HCT116 (cell line): ENCODE data around the gene PARVA. TPM values are rescaled to one million over a fixed set of nuclear protein-coding genes. Genes with fewer than 3 reads are reported as not detected.

Source experiments
- ATAC-seq: fragments of 200-7000 bp; cut with Tn5 transposase; 2 replicates; pipeline ENCODE4 v1.9.1; 2020; ENCODE audit warnings: mild to moderate bottlenecking, moderate library complexity
- BruUV-seq: library from RNA; stranded (reverse); fragments of 400-500 nt; replicated peaks from 2 replicates; lab custom pipeline; 2021; lab: Mats Ljungman, UMichigan
- CTCF ChIA-PET: fragments of 300-600 bp; sonication (Branson Sonifier 250); formaldehyde crosslinking; loops from one replicate; lab custom pipeline; 2021; ENCODE audit warnings: antibody characterized with exemption; lab: Charles Lee
- POLR2A ChIA-PET: fragments of 300-600, 350-600 bp; sonication (Branson Sonifier 250); formaldehyde crosslinking; loops from one replicate; lab custom pipeline; 2021; ENCODE audit warnings: antibody characterized with exemption; lab: Charles Lee
- RAD21 ChIA-PET, 2 experiments: fragments of 300-600 bp; sonication (Branson Sonifier 250); formaldehyde crosslinking; loops; one replicate each; lab custom pipeline; 2023; ENCODE audit warnings: low total read pairs in 2 of 2; ENCODE audit not compliant: uncharacterized antibody in 2 of 2, unreplicated experiment in 2 of 2, low non-redundant PET in 1 of 2; lab: Charles Lee
- DNase-seq: peaks from one replicate; pipeline ENCODE4 v3.0.0-alpha.2; 2010; ENCODE audit warnings: low read depth, low spot score
- H2AFZ ChIP-seq: fragments of 200-600 bp; shearing (Covaris generic), sonication (generic); 2 replicates; pipeline ENCODE4 v1.6.1; 2017; ENCODE audit warnings: low read depth, mixed run types, mixed read lengths, antibody characterized with exemption, low read length; ENCODE audit not compliant: poor library complexity, severe bottlenecking
- H3K27ac ChIP-seq: 2 replicates; pipeline ENCODE4 v1.5.1; 2012; ENCODE audit warnings: low read depth, low read length
- H3K27me3 ChIP-seq: fragments of 200-600 bp; sonication (generic); 2 replicates; pipeline ENCODE4 v1.6.1; 2016; ENCODE audit warnings: mixed run types, low read length, mixed read lengths; ENCODE audit not compliant: insufficient read depth
- H3K36me3 ChIP-seq, 2 experiments: fragments of 200-500 bp in 1 of 2; fragments of 200-600 bp in 1 of 2; sonication (Bioruptor generic) in 1 of 2; sonication (generic) in 1 of 2; 2 replicates each; pipeline versions ENCODE4 v1.5.1 to v1.6.1; 2014 to 2016; ENCODE audit warnings: low read length in 2 of 2, inconsistent platforms in 1 of 2, mixed read lengths in 1 of 2, mixed run types in 1 of 2; ENCODE audit not compliant: insufficient read depth in 2 of 2, control insufficient read depth in 1 of 2
- H3K4me1 ChIP-seq, 2 experiments: fragments of 200-600 bp in 1 of 2; sonication (generic) in 1 of 2; 2 replicates each; pipeline versions ENCODE4 v1.5.1 to v1.6.1; 2012 to 2017; ENCODE audit warnings: low read length in 2 of 2, inconsistent platforms in 1 of 2, mild to moderate bottlenecking in 1 of 2, mixed read lengths in 1 of 2, mixed run types in 1 of 2, moderate library complexity in 1 of 2; ENCODE audit not compliant: insufficient read depth in 2 of 2, control insufficient read depth in 1 of 2
- H3K4me2 ChIP-seq: fragments of 200-600 bp; sonication (generic); 2 replicates; pipeline ENCODE4 v1.6.1; 2017; ENCODE audit warnings: mixed run types, low read length, mixed read lengths
- H3K4me3 ChIP-seq, 2 experiments: fragments of 200-600 bp in 1 of 2; sonication (generic) in 1 of 2; replicated peaks in 1 of 2; 2 replicates each; pipeline ENCODE4 v1.5.1; 2011 to 2016; ENCODE audit warnings: low read length in 2 of 2, control low read depth in 1 of 2, low read depth in 1 of 2, mild to moderate bottlenecking in 1 of 2, mixed read lengths in 1 of 2, mixed run types in 1 of 2
- H3K79me2 ChIP-seq: fragments of 200-600 bp; sonication (generic); 2 replicates; pipeline ENCODE4 v1.6.1; 2017; ENCODE audit warnings: mild to moderate bottlenecking, mixed run types, low read length, moderate library complexity, mixed read lengths; ENCODE audit not compliant: insufficient read depth
- H3K9ac ChIP-seq: fragments of 200-600 bp; sonication (generic); 2 replicates; pipeline ENCODE4 v1.6.1; 2016; ENCODE audit warnings: low read length, mixed read lengths
- H3K9me2 ChIP-seq: fragments of 200-600 bp; sonication (generic), shearing (Covaris generic); 2 replicates; pipeline ENCODE4 v1.6.1; 2017; ENCODE audit warnings: mixed run types, mild to moderate bottlenecking, moderate library complexity; ENCODE audit not compliant: insufficient read depth
- H3K9me3 ChIP-seq, 2 experiments: fragments of 200-500 bp in 1 of 2; fragments of 200-600 bp in 1 of 2; sonication (Bioruptor generic) in 1 of 2; sonication (generic) in 1 of 2; 2 replicates each; pipeline ENCODE4 v1.6.1; 2014 to 2017; ENCODE audit warnings: low read length in 2 of 2, mixed read lengths in 2 of 2, inconsistent platforms in 1 of 2, low read depth in 1 of 2, mild to moderate bottlenecking in 1 of 2, mixed run types in 1 of 2, moderate library complexity in 1 of 2; ENCODE audit not compliant: control insufficient read depth in 1 of 2, insufficient read depth in 1 of 2
- H4K20me1 ChIP-seq: fragments of 200-600 bp; sonication (generic), shearing (Covaris generic); 2 replicates; pipeline ENCODE4 v1.6.1; 2017; ENCODE audit warnings: mixed run types, mild to moderate bottlenecking, moderate library complexity; ENCODE audit not compliant: insufficient read depth
- ATF3 ChIP-seq: IDR thresholded peaks from 2 replicates; pipeline ENCODE4 v1.6.1; 2012
- EGR1 ChIP-seq: IDR thresholded peaks from 2 replicates; pipeline ENCODE4 v1.6.1; 2012; ENCODE audit warnings: low read depth
- ELF1 ChIP-seq: IDR thresholded peaks from 2 replicates; pipeline ENCODE4 v1.6.1; 2012; ENCODE audit warnings: low read depth, borderline replicate concordance
- FOSL1 ChIP-seq: IDR thresholded peaks from 2 replicates; pipeline ENCODE4 v1.6.1; 2012; ENCODE audit warnings: low read depth
- MAX ChIP-seq: IDR thresholded peaks from 2 replicates; pipeline ENCODE4 v1.6.1; 2012
- POLR2A ChIP-seq: IDR thresholded peaks from 2 replicates; pipeline ENCODE4 v1.7.0; 2011; ENCODE audit warnings: borderline replicate concordance; ENCODE audit not compliant: insufficient read depth, insufficient read length; ENCODE audit errors: extremely low read depth
- POLR2AphosphoS5 ChIP-seq: IDR thresholded peaks from 2 replicates; pipeline ENCODE4 v1.6.1; 2011; ENCODE audit warnings: mild to moderate bottlenecking, low read depth, low read length, moderate library complexity
- SIN3A ChIP-seq: IDR thresholded peaks from 2 replicates; pipeline ENCODE4 v1.6.1; 2012; ENCODE audit warnings: low read depth
- SP1 ChIP-seq: IDR thresholded peaks from 2 replicates; pipeline ENCODE4 v1.6.1; 2012; ENCODE audit warnings: low read depth
- SRF ChIP-seq: IDR thresholded peaks from 2 replicates; pipeline ENCODE4 v1.6.1; 2012; ENCODE audit warnings: low read depth
- YY1 ChIP-seq: IDR thresholded peaks from 2 replicates; pipeline ENCODE4 v1.6.1; 2011; ENCODE audit warnings: low read length, low read depth, moderate library complexity, mild to moderate bottlenecking; ENCODE audit not compliant: insufficient replicate concordance; ENCODE audit errors: extremely low read depth
- ZFX ChIP-seq: fragments of 450-650 bp; IDR thresholded peaks from 2 replicates; pipeline ENCODE4 v1.6.1; 2017
- ZNF274 ChIP-seq: fragments of 200-500 bp; sonication (Bioruptor generic); IDR thresholded peaks from 2 replicates; pipeline ENCODE4 v1.6.1; 2014; ENCODE audit warnings: mild to moderate bottlenecking, low read depth, low read length, inconsistent platforms
- intact Hi-C: fragments of 100-400 bp; cut with micrococcal nuclease; formaldehyde crosslinking; loops from 2 replicates; pipeline ENCODE4 v1.10.0; 2022
- total RNA-seq: library from RNA; stranded (reverse); gene quantifications from one replicate; pipeline ENCODE4 v1.2.1, GENCODE V29; 2021; ENCODE audit not compliant: unreplicated experiment

The PARVA gene
- total RNA-seq, 1 experiment from 2014 or later = 18.4 TPM

GRCh38 chr11:12433121-12433520 is 55.8 kb downstream of the PARVA start:
- no TSS peak for BruUV-seq
- no peaks in the 10 kb centered on the region for H4K20me1 ChIP-seq
- ChIA-PET CTCF (no interaction called here), RAD21 (no interaction called here), POLR2A (no interaction called here)
- H3K27me3 ChIP-seq = no peaks in the 10 kb centered on the region
- no peak overlapping the region for H3K9ac ChIP-seq
- peaks cover 8 to 13% of the 10 kb centered on the region in 2 experiments; a peak in 3 of 4 replicates for H3K4me1 ChIP-seq
- H3K4me2 ChIP-seq = no peak overlapping the region
- no peak overlapping the region for H2AFZ ChIP-seq
- H3K9me2 ChIP-seq = no peaks in the 10 kb centered on the region
- H3K9me3 ChIP-seq = no peaks in the 10 kb centered on the region
- DNase-seq = no peak
- TF ChIP-seq POLR2AphosphoS5 (no peak), ZFX (no peak), EGR1 (no peak), SRF (no peak), SIN3A (no peak), FOSL1 (no peak), ELF1 (no peak), POLR2A (no peak), ATF3 (no peak)
- ATAC-seq = no peak
- intact Hi-C loops = no loop called here
- H3K36me3 ChIP-seq = no peaks in the 10 kb centered on the region
- H3K27ac ChIP-seq = no peak overlapping the region
- H3K4me3 ChIP-seq = no peak overlapping the region
- H3K79me2 ChIP-seq = no peaks in the 10 kb centered on the region

GRCh38 chr11:12433571-12434324 is 56.4 kb downstream of the PARVA start:
- intact Hi-C loops = no loop called here
- H2AFZ ChIP-seq = no peak overlapping the region
- H3K27me3 ChIP-seq = no peaks in the 10 kb centered on the region
- H3K9me2 ChIP-seq = no peaks in the 10 kb centered on the region
- RAD21 ChIA-PET = no interaction called here
- ATAC-seq (no peak), DNase-seq (no peak)
- H3K36me3 ChIP-seq = no peaks in the 10 kb centered on the region
- no peak overlapping the region for H3K4me2 ChIP-seq
- POLR2A ChIA-PET = no interaction called here
- H4K20me1 ChIP-seq = no peaks in the 10 kb centered on the region
- no peaks in the 10 kb centered on the region for H3K79me2 ChIP-seq
- no TSS peak for BruUV-seq
- H3K27ac ChIP-seq = no peak overlapping the region
- no peak overlapping the region for H3K4me3 ChIP-seq
- peaks cover 8 to 13% of the 10 kb centered on the region in 2 experiments; a peak in 3 of 4 replicates for H3K4me1 ChIP-seq
- CTCF ChIA-PET = no interaction called here
- no peaks in the 10 kb centered on the region for H3K9me3 ChIP-seq
- no peak for TF ChIP-seq YY1
- no peak for TF ChIP-seq MAX
- no peak for TF ChIP-seq SP1
- TF ChIP-seq EGR1 = no peak
- TF ChIP-seq ZNF274 = no peak
- no peak overlapping the region for H3K9ac ChIP-seq
